Stimulated activated CD4-positive, alpha-beta T cell treated with anti-CD3 and anti-CD28 coated beads, TNF-alpha, amount 100 ng/mL, for 1 hour (primary cell): Measurements from ENCODE around the gene ITFG1.
"Not testable (repeated sequence)": the region's sequence is repeated elsewhere in the genome, so short reads cannot be mapped to it uniquely, and the experiment has no call there.

ENCODE experiments used
- DNase-seq, 3 donors: peaks; one replicate each; pipeline ENCODE4 v3.0.0-alpha.2; 2020; ENCODE audit warnings: low read depth in 3 of 3, low spot score in 1 of 3

The ITFG1 gene

DNA sequence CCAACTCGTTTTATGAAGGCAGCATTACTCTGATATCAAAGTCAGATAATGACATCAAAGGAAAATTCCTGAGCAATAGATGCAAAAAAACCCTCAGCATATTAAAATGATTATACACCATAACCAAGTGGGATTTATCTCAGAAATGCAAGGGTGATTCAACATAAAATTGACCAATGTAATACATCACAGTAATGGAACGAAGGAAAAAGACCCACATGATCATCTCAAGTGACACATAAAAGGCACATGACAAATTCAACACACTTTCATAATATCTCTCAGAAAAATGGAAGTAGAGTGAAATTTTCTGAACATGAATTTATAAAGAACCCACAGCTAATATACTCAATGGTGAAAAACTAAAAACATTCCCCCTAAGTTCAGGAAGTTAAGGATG lies 118.8 kb downstream of the ITFG1 start:
- DNase-seq: no peak

- not testable (repeated sequence) for DNase-seq
Measured at GRCh38 chr16:47330562-47330961, 130.3 kb downstream of the ITFG1 start.

DNA sequence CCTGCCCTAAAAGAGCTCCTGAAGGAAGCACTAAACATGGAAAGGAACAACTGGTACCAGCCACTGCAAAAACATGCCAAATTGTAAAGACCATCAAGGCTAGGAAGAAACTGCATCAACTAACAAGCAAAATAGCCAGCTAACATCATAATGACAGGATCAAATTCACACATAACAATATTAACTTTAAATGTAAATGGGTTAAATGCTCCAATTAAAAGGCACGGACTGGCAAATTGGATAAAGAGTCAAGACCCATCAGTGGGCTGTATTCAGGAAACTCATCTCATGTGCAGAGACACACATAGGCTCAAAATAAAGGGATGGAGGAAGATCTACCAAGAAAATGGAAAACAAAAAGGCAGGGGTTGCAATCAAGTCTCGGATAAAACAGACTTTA lies 136.6 kb downstream of the ITFG1 start:
- not testable (repeated sequence) for DNase-seq

GRCh38 chr16:47323241-47323640 lies 137.6 kb downstream of the ITFG1 start:
- no peak for DNase-seq

DNA sequence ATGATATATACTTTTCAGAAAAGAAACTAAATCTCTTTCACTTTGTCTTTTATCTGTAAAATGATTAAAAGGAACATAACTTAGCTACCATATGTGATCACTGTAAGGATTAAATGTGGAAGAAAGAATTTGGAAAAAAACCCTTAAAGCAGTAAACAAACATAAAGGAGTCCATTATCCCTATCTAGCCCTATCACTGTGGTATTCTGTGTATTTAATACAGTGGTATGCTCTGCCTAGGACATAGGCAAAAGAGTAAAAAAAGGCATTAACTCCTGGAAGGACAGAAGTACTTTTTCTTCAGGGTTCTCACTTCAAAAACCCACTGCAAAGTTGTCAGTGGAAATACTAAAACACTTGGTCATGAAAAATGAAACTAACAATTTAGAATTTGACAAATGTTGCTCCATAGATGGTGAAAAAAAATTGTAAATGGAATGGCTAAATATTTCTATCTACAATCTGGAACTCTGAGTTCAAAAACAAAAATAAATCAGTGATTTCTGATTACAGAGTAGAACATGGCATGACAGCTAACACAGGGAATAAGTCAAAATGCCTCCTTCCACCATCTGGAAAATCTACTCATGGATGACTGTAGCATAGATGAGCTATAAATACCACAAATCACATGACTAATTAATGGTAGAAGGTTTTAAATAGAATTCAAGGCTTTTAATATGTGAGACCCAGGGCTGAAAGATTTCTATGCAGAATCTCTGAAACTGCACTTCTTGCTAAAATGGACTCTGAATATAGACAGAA lies 140.1 kb downstream of the ITFG1 start:
- DNase-seq: no peak

DNA sequence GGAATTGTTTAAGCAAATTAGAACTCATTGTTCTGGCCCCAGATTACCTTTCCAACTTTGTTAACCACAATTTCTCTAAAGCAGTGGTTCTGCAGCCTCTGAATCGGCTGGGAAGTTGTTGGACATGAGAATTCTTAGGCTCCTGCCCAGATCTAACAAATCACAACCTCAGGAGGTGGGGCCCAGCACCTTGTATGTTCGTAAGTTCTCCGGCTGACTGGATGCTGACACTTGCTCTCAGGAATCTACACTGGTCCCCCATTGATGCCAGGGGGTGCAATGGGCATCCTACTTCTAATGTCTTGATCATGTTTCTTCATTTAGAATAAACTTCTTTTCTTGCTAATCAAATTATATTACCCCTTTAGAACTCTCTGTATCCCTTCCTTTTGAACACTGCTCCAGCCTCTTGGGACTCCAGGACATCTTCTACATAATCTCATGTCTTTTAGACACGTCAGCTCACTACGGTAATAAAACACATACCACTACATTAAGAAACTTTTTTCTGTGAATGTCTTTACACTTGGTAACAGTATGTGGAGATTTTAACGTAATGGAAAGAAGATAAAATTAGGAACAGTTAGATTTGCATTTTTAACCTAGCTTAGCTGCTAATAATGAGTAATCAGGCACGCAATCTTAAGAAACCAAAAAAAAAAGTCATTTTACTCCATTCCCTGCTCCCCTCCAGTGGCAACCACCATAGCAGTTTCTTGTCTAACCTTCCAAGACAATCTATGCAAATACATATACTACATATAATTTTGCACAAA lies 143.2 kb downstream of the ITFG1 start:
- DNase-seq: no peak

DNA sequence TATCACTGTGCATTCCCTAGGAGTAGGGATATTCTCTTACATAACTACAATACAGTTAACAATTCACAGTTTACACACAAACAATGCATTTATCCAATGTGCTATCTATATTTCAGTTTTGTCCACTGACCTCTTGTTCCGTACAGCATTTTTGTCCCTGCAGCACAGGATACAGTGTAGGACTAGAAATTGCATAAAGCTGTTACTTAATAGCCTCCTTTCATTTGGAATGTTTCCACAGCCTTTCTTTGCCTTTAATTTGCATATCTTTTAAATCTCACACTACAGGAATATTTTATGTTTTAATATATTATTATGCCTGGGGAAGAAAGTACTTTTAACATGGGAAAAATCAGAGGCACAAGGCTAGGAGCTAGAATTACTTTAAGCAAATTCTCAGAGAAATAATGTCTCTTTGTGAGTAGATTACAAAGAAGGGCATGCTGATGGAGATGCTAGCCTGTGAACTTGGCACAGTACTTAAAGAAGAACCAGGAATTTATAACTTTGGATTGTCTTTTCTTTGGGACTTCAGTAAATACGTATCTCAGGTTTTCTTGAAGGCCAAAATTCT lies 144.3 kb downstream of the ITFG1 start:
- DNase-seq: no peak

GRCh38 chr16:47311738-47312505 lies 148.9 kb downstream of the ITFG1 start:
- DNase-seq: no peak

DNA sequence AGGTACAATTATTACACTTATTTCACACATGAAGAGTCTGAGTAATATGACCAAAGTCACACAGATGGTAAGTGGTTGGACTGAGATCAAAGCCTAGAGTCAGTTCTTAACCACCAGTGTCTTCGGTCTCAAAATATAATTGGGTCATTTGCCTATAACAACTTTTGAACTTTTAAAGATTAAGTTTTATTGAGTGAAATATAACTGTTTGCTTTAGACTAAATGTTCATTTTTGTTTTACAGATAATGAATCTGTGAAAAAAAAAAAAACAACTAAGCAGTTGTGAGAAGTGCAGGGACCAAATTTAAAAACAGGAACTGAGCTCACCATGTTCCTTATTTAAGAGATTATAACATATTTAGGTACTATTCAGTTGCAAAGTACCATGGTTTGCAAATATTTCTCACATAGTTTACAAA lies 150.1 kb downstream of the ITFG1 start:
- DNase-seq: no peak

DNA sequence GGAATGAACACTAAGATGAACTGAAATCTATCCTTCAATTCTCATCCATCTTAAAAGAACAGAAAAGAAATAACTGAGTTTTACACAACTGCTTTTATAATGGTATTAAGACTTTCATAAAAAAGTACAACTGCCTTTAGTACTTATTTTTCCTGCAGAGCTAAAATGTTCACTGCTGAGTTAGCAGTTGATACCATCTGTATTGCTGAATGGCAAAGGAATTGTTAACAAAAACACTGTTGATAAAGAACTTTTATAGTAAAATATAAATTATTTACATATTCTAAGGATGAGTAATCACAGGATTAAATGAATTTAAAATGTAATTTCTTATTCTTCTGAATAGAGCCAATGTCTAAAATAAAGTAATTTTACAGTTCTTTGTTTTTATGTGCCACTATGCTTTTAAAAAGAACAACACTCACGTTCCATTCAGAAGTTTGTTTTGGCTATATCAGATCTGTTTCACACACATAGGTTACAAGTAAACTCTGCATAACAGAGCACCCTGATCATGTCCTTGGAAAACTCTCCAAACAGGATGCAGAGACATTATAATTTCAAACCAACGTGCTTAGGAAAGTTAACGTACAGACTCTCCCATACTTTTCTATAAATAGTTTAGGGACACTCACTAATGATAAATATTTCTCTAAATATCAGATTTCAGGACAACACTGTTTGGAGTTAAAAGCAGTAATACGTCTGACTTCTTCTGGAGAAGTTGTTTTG lies 151.1 kb downstream of the ITFG1 start:
- DNase-seq: no peak

DNA sequence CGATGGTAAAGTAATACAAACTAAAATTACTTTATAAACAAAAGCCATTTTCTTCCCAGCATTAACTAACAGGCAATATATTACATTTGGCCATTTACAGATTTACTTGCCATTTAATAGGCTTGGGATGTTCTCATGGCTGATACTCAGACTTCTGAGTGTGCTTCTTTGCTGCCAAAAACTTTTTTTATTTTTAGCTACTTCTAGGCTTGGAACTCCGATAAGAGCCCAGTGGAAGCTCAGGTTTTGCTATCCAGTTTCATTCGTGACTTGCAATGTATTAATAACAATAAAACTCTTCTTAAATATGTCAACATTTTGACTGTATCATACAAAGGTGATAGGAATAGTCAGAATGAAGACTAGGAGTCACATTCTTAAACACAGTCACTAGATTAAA lies 152.3 kb downstream of the ITFG1 start:
- DNase-seq: no peak

DNA sequence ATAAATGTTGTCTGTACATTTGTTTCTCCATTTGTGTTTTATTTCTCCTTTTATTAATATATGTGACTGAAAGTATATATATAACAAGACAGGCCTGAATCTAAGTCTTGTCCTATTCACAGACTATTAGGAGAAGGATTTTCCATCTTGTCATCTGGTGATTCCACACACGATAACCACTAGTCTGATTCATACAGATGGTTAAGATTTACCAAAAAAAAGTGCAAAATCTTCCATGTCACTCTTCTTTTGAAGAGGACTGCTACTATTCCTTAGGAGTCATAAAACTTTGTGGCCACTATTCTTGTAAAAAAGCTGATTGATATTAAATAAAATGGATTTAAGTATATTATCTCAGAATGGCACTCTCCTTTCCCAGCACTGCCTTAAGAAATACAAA lies 156.3 kb downstream of the ITFG1 start:
- no peak for DNase-seq

DNA sequence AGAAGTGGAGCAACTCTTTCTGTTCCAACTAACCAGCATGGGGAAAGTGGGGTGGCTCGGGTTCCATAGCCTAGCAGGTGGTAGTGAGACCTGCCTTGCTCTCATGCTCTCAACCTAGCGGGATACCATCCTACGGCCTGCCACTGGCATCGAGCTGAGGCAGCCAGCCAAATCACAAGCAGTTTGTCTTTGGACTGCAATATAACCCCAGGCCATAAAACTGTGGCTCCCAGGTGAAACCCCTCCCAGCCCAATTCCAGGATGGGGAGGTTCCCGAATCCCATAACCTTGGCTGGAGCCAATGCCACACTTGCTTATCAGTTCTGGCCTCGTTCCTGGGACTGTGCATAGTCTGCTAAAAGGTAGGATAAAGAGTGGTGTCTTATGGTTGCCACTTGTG lies 161.3 kb downstream of the ITFG1 start:
- no peak for DNase-seq

GRCh38 chr16:47284999-47285398 lies 175.9 kb downstream of the ITFG1 start:
- no peak for DNase-seq

GRCh38 chr16:47278306-47278970 lies 182.4 kb downstream of the ITFG1 start:
- no peak for DNase-seq

GRCh38 chr16:47276522-47276921 lies 184.3 kb downstream of the ITFG1 start:
- DNase-seq: no peak

DNA sequence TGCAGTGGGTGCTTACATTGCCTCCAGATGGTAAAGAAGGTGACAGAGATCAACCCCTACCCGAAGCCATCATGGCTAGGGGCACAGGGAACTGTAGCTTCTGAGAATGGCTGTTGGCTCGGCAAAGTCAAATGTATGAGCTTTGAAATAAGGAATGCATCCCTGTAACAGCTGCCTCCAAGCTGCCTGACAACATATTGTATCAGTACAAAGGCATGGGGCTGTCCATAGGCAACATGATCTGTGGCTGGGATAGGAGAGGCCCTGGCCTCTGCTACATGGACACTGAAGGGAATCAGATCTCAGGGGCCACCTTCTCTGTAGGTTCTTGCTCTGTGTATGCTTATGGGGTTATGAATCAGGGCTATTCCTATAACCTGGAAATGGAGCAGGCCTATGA lies 197.9 kb downstream of the ITFG1 start:
- no peak for DNase-seq

- DNase-seq: no peak
Measured at GRCh38 chr16:47260503-47260902, 200.4 kb downstream of the ITFG1 start.

- no peak for DNase-seq
Measured at GRCh38 chr16:47258874-47259461, 201.9 kb downstream of the ITFG1 start.

- DNase-seq: no peak
Measured at GRCh38 chr16:47254756-47255155, 206.1 kb downstream of the ITFG1 start.
